NCI-H69 (cell line): ENCODE measurements around the gene FAAP20.

Experiments
- DNase-seq: peaks from one replicate; lab custom pipeline; 2025; lab: John Stamatoyannopoulos, UW

The FAAP20 gene, protein sequence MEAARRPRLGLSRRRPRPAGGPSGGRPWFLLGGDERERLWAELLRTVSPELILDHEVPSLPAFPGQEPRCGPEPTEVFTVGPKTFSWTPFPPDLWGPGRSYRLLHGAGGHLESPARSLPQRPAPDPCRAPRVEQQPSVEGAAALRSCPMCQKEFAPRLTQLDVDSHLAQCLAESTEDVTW

DNA sequence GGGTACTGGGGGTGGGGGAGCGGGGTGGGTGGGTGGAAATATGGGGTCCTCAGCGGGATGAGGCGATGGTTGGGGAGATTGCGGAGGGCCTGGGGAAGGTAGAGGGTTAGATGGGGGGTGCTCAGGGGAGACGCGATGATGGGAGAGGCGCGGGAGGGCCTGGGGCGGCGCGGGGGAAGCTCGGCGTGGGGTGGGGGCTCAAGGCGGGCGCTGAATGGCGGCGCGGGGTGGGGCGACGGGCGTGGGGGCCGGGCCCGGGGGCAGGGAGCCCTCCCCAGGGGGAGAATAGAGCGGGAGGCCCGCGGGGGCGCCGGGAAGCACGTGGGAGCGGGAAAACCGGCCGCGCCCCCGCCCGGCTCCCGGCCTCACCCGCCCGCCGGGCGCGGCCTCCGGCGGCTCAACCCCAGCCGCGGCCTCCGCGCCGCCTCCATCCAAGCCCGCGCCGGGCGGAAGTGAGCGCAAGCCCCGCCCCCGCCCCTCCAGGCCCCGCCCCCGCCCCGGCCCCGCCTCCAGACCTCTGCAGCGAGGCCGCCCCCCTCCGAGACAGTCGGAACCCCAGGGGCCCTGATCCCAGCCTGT, at the start of gene FAAP20:
TSS of gene FAAP20 (minus strand) at position 454 of the 579 bp plus-strand sequence. CDS start at position 431, 23 bp downstream.
- DNase-seq = peak; percentile 76

DNA sequence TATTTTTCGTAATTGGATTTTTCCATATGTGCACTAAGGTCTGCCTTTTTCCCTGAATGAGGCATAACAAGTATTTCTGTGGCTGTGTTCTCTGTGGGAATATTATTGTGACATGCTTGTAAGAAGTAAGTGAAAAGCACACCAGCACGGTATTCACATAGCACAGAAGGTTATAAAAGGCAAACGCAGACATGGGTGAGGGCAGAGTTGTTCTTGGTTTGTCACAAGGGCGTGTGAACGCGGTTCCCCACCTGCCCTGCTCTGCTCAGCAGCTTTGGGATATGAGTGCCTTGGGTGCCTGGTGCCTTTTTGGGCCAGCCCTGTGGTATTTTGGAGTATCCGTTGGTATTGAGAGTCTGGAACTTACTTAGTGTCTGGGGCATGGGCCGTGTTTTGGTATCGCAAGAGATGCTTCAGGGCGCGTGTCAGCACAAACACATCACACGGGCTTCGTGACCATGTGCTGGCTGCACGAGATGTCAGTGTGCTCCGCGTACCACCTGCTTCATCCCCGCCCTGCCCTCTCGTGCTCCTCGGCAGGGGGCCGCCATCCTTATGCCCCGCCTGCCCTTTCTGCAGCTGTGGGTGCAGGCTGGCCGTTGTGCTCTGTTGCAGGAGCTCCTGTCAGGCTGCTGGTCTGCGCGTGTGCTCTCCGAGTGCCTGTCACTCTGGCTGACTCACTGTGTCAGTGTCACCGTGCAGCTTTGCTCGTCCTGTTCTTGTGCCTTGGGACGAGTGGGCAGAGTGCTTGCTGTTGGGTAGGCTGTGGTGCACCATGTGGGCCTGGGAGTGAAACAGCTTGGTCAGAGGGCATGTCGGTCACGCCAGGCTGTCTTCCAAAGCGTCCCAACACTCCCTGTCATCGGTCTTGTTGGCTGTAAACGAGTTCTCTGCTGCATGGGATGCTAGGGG, 48.5 kb upstream of the FAAP20 start:
- DNase-seq = no peak

DNA sequence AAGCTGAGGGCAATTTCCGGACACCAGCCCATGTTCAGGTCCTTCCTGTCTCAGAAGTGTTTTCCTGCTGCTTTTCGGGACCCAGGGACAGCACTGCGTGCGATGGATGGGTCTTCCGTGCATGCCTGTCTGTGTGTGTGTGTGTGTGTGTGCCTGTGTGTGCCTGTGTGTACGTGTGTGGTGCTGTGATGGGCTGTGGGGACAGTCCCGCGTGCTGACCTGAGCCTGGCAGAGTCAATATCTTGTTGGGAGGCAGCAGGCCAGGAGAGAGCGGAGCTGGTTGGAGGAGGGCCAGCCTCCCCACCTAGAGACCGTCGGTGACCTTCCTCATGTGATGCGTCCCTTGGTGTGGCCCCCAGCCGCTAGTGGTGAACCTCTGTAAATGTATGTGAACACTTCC, 47.2 kb upstream of the FAAP20 start:
- no peak for DNase-seq

DNA sequence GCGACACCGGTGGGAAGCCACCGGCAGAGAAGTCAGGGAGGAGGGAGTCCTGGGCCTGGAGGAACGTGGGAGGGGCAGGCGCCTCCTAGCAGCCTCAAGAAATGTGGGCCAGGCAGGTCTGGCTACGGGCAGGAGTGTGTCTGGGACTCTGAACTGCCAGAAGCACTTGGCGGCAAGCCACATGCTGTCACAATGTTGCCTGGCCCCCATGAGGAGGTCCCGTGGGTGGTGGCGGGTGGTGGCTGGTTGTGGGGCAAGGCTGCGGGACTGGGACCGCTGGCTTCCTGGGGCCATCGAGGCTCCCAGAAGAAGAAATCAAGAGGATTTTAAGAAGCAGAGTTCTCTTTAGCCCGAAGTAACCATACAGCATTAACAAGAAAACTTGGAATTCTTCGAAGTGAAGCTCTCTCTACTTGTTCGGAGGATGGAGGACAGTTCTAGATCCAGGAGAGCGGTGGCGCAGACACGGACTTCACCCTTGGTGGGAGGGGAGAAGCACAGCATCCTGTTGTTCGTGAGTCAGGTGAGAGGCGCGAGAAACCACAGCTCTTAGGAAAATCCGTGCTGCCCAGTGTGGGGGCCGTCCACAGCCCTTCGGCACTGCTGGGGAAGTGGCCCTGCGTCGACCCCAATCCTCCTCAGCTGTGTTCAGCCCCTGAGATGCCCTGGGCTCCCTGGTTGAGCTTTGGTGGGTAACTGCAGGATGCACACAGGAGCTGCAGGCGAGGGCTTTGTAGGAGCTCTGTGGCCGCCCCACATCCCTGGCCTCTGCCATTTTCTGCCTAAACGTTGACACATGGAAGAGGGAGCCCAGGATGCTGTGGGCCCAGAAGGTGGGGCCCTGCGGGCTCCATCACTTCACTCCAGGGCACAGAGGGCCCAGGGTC, 45.9 kb upstream of the FAAP20 start:
- no peak for DNase-seq

DNA sequence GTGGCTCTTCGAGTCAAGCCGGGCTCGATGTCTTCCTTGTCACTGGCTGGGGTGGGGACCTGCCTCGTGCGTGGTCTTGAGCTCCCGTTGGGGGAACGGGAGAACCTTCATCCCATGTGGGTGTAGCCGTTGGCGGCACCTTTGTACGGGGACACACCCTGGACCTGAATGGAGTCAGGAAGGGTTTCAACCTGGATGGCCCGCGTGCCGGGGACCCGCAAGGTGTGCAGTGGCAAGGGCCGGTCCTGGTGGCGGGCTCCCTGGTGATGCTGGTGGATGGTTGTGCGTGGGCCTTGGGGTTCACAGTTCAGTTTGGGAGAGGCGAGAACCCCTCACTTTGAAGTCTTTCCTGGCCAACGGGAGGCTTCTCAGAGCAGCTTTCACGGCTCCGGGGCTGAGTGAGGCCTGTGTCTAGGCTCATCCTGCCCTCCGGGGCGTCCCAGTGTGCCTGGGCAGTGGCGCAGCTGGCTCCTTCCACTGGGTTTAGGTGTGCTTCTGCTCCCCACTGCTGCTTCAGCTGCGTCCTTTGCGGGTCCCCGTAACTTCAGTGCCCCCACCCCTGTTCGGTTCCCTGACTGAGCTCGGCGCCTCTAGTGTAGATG, 44.9 kb upstream of the FAAP20 start:
- DNase-seq = no peak

DNA sequence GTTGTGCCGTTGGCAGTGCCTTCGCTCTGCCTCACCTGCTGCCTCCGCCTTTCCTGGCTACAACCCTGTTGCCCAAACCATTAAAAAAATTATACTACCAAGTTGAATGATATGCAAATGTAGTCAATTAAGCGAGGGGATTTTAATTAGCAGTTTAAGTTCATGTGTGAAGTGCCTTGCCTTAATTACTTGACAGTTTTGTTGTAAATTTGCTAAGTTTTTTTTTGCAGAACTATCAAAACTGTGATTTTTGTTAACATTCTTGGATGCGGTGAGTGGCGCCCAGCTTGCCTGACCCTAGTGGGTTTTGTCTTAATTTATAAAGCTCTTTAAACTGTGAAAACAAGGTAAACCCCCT, 44.4 kb upstream of the FAAP20 start:
- DNase-seq = no peak

DNA sequence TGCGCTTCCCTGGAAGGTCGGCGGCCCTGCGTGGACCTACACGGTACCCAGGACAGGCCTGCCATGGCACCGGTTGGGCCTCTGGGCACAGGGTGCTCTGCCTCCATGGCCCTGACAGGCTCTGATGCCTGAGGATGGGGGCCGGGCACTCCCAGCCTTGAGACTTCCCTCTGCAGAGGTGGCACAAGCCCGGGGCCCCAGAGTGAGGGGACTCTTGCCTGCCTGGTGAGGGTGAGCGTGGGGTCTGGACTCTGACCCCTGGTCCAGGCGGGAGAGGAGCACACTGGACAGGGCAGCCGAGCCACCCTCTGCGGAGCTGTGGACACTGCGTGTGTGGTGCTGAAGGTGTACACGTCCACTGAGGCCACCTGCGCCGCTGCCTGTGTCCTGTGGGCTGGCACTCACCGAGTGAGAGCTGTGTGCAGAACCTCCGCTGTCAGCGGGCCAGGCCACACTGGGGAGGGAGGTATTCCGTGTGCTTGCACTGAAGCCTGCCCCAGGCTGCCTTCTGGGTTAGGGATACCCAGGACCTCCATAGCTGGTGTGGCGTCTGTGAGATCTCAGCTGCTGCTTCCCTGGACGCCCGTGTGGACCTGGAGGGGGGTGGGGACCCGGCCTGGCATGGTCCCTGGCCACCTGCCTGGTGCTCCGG, 43.9 kb upstream of the FAAP20 start:
- no peak for DNase-seq

DNA sequence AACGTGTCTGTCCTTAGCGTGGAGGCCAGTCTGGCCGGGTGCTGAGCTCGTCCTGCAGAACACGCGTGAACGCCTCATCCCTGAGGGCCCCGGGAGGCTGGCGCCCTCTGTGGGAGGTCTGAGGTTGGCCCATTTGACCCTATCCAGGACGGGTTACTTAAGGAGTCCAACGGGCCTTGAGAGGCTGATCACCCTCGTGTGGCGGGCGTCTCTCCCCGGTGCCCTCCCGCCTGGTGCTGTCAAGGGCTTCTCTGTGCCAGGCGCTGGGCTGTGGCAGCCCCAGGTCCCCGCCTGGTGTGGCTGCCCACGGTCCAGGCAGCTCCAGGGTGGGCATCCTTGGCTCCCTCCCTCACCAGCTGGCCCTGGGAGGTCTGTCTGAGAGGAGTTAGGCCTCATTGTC, 43.2 kb upstream of the FAAP20 start:
- no peak for DNase-seq

DNA sequence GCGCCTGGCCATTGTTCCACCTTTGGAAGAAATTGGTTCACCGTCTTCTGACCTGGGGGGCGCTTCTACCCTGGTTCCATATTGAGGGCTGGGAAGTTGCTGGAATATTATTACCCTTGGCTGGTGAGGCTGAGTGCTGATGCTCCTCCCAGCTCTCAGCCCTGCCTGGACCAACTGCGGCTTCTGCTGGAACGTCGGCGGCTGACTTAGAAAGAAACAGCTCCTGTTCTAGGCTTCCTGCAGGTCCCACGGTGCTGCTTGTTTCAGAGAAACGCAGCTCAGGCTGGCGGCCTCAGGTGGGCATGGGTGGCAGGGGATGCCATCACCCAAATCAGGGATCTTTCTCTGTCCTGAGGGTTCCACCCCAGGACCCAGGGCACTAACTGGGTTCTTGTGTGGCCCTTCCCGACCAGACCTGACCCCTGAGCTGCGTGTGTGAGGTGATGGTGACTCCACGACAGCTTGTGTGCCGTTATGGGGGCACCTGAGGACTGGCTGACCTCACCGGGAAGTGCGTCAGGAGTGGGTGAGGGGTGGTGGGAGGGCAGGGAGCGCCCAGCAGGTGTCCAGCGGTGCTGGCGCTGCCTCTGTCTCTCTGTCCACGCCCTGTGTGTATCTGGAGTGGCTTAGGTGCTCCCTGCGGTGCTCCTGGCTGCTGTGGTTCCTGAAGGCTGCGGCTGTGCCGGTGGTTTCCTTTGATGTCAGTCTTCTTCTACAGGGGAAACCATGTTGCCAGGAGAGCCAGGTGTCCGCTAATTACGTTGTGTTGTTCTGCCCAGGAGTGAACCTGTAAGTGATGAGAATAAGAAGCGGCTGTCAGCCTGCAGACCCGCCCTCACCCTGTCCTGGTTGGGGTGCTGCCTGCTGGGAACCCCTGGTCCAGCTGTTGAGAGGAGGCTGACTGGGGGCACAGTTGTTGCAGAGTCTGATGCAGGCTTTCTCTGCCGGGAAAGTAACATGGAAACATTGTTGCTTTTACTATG, 42.4 kb upstream of the FAAP20 start:
- DNase-seq = peak; percentile 61

DNA sequence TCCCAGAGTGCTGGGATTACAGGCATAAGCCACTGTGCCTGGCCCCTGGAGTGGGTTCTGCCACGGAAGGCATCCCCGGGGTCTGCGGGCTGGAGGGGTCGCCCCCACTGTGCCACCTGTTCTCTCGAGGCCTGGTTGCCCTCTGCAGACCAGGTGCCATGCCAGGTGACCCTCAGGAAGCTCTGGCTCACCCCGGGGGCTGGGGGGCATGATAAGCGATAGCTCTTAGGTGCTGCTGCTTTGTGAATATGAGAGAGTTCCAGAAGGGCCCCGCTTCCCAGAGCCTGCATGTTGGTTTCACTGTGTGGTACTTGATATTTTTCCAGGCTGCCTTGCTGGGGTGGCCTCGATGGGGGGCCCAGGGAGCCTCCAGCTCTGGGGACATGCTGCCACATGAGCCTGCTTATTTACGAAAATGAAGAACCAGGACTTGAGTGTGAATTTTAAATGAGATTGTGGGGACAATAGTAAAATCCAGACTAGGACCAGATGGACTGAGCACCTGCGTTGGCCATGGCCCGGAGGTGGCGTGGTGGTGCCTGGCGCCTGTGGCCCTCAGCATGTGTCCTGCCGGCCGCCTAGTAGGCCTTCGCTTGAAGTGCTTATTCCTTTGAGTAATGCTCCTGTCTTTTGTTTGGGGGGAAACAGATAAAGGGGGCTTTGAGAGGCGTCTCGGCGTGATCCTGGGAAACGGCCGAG, 40.9 kb upstream of the FAAP20 start:
- no peak for DNase-seq

DNA sequence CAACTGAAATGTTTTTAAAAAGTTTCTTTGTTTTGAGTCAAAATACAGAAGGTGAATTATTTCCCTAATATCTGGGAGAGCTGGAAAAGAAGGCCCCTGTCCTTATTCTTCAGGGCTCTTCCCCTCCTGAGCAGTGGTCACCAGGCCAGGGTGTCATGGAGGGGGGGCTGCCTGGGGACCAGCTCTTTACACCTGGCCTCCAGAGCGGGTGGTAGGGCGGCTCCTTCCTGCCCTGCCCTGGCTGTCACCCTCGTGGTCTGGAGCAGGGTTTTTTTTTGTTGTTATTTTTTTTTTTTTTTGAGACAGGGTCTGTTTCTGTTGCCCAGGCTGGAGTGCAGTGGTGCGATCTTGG, 40.2 kb upstream of the FAAP20 start:
- no peak for DNase-seq

DNA sequence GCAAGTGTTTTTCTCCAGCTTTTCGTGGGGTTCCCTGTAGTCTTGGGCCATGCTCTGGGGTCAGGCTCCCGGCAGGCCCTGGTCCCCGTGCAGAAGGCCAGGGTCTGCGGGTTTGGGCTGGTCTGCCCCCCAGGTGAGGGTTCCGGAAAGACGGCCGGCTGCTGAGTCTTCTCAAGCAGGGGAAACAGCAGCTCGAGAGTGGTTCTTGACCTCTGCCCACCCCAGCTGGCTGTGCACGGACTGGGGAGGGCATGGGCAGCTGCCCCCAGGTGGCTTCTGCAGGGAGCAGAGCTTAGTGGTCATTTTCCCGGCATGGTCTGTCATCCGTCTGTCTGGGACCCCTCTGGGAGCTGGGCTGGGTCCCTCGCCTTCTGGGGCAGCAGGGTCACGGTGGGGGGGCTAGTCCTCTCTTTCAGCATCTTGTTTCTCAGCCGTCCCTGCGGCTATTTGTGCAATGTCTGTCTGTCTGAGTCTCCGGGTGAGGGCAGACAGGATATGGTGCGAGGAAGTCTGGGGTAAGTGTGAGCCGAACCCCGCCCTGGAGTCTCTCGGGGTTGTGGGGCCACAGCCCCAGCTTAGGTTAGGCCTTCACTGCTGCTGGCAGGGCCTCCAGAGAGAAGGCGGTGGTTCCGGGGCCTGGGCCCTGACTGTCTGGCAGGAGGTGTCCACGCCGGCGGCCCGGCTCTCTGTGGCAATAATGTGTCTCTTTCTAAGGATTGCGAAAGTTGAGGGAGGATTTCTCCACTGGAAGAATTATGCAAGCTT, 39.6 kb upstream of the FAAP20 start:
- DNase-seq = no peak

DNA sequence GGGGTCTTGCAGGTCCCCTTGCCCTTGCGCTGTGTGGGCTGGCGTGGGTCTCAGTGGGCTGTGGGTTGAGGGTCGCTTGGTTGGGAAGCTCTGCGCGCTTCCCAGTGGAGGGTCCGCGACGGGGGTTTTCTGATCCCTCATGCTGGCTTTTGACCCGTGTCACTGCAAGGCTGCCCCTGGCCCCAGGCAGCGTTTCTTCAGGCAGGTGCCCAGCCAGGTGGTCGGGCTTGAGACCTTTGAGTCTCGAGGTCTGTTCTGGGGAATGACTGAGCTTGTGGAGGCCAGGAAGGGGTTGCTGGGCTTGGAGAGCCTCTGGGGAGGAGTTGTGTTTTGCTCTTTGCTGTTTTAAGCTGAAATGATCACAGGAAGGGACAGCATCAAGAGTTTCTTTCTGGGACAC, 38.9 kb upstream of the FAAP20 start:
- no peak for DNase-seq

DNA sequence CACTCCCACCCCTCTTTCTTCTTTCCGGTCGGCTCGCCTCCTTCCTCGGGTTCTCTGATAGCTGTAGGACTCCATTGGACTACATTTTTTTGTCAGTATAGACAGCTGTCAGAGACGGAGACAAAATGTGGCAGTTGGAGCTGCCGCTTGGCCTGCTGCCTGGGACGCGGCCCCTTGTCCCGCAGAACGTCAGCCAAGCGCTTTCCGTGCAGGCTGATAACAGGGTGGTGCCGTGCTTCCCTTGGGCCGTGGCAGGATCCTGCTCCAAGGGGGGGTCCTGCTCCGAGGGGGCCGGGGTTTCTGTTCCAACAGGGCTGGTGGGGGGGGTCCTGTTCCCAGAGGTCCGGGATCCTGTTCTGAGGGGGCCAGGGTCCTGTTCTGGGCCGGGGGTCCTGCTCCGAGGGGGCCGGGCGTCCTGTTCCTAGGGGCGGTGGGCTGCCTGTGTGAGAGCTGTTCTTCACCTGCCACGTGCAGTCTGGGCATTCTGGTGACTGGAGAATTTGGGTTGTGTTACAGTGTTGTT, 38.4 kb upstream of the FAAP20 start:
- DNase-seq = no peak

DNA sequence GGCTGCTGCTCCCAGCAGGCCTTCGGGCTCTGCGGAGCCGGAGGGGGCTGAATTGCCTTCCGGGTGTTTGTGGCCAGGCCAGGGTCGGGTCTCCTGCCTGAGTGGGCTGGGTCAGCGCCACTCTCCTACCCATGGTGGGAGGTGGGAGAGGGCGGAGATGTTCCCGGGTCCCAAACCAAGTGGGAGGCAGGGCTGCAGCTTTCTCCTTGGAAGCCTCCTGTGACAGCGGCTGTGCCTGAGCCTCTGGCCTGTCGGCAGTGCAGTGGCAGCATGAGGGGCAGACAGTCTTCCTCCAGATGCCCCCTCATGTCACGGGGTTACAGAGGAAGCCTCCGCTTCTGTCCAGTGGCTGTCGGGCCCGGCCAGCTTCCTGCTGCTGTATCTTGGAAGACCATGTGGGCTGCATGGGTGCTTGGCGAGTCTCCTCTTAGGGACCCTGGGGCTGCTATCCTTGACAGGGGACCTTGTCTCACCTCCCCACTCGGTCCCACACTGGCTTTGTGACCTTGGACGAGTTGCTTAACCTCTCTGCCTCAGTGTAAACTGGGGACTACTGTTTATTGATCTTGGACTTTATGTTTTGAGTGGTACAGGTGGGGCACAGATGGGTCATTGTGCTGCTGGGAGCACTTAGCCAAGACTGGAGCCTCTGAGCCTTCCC, 37.8 kb upstream of the FAAP20 start:
- DNase-seq = no peak

DNA sequence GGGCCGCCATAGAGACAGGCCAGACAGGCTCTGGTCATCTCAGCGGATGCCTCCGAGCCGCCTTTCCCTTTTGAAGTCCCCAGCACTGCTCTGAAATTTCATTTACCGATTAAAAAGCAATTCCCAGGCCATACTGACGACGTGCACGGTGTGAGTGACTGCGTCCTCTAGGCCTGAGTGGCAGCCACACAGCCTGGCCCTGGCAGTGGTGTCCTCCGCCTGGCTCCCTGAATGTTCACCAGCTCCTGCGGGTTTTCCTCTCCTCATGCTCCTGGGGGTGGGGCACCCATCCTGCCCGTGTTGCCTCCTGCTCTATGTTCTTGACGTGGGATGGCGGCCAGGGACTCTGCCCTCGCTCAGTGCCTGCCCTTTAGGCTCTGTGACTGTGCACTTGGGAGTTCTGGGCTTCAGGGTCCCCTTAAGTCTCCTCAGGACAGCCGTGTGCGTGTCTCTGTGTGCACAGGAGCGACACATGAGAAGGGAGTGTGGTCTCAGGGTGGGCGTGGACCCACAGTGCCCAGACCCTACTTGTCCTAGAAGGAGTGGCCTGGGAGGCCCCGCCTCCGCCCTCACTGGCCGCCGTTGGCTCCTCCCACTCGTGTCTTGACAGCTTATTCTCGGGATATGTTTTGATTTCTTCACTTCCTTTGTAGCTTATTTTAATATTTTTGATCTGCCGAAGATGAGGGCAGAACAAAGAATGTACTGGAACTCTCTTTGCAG, 37.1 kb upstream of the FAAP20 start:
- DNase-seq = no peak

DNA sequence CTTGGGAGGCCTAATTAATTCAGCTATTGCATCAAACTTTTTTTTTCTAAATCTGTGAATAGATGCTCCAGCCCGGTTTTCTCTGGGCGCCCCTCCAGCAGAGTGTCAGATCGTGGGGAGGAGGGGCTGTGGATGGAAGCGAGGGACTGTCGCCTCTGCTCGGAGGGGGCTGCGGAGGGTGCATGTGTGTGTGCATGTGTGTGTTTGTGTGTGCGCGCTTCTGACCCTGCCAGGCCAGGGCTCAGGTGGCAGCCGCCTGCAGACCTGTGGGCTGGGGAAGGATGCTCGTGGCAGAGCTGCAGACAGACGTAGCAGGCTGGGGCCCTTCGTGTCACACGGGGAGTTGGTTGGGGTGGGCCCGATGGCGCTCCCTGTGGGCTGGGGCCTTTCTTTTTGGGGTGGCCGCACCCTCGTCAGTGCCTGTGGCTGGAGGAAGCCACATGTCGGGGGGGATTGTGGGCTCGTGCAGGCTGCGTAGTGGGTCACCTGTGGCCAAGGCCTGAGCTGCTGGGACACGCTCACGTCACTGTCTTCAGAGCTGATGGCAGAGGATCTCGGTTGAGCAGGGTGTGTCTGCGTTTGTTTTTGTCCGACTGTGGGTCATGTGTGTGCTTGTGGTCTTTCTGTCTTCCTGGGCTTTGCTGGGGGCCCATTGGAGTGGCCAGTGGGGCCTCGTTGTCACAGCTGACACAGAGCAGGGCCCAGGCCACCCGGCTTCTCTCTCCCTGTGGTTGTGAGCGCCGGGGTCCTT, 36.4 kb upstream of the FAAP20 start:
- DNase-seq = no peak
